ENCODE data around the gene CDK14.
"Not testable (repeated sequence)": the region's sequence is repeated elsewhere in the genome, so short reads cannot be mapped to it uniquely, and the experiment has no call there.

The CDK14 gene

DNA sequence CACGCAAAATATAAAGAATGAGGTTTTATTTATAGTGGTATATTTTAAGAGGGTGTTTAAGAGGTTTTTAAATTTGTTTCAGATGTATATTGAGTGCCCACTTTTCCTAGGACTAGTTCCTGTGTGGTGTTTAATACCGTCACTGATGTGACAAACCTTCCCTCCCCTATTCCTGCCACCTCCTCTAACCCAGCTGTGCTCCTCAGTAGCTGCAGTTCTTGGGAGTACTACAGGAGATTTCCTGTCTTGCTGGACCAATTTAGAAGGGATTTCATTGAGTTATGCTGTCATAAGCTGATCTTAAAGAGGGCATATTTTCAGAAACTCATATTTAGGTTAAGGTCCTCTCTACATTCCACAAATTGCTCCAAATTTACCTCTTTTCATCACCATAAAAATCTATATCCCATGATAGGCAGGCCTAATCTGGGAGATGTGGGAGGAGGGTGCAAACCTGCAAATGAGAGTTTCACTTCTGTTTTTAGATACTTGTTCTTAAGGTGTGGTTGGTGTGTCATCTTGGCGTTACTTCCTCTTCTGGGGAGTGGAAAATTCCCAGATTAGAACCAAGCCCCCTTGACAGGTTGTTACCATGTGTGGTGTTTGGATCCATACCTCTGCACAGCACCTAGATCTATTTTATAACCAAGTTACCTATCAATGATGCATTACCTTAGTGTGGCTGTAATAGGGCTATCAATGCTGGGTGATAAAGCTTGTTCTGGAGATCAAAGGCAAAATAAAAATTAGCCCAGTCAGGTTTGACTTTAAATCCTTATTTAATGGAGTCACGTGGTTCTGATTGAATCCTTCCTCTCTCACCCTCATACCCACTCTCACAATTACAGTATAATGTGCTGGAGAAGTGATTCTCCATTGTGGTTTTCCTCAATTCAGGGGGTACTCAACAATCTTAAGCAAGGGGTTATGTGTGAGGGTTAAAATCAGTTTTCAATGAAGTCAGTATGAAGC lies 141.1 kb downstream of the CDK14 start:
- peaks cover 37 to 59% of the 10 kb centered on the region in 2 donors for H3K4me1 Mint-ChIP-seq
- peak; percentile 96 to 97 for ATAC-seq (replicated peaks)
- peak overlapping the region; percentile 95 for H3K27ac Mint-ChIP-seq
- peaks cover 18% of the 10 kb centered on the region in 2 donors for H3K9me3 Mint-ChIP-seq
- peaks cover 49 to 58% of the 10 kb centered on the region in 2 donors for H3K36me3 Mint-ChIP-seq
- peak overlapping the region; percentile 61 to 65 for H3K4me3 Mint-ChIP-seq
- peak; percentile 70 for DNase-seq
- no peaks in the 10 kb centered on the region for H3K27me3 Mint-ChIP-seq

GRCh38 chr7:90738249-90738648 lies 142.1 kb downstream of the CDK14 start:
- Mint-ChIP-seq H3K27me3 (no peaks in the 10 kb centered on the region), H3K4me1 (peaks cover 30 to 50% of the 10 kb centered on the region in 2 donors), H3K4me3 (peak overlapping the region in 1 of 2 donors; percentile 1), H3K36me3 (peaks cover 39 to 48% of the 10 kb centered on the region in 2 donors), H3K27ac (peak overlapping the region; percentile 95), H3K9me3 (peaks cover 11% of the 10 kb centered on the region in 2 donors)
- no peak for DNase-seq
- ATAC-seq (replicated peaks), result no peak

GRCh38 chr7:90739716-90740115 lies 143.6 kb downstream of the CDK14 start:
- Mint-ChIP-seq H3K36me3 (peaks cover 27 to 34% of the 10 kb centered on the region in 2 donors), H3K9me3 (no peaks in the 10 kb centered on the region)

DNA sequence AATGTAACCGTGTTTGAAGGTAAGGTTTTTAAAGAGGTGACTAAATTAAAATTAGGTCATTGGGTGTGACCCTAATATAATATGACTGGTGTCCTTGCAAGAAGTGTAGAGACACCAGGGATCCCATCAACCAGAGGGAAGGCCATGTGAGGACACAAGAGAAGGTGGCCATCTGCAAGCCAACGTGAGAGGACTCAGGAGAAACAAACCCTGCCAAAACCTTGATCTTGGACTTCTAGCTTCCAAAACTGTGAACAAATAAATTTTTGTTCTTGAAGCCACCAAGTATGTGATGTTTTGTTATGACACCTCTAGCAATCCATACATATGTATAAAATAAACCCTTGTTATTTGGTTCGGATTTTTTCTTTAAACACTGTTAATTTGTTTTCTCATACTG lies 144.3 kb downstream of the CDK14 start:
- ATAC-seq (replicated peaks) (no peak), DNase-seq (no peak)
- no peaks in the 10 kb centered on the region for H3K9me3 Mint-ChIP-seq
- H3K4me1 Mint-ChIP-seq, result peaks cover 23 to 45% of the 10 kb centered on the region in 2 donors
- H3K36me3 Mint-ChIP-seq, result peaks cover 23 to 32% of the 10 kb centered on the region in 2 donors
- H3K27me3 Mint-ChIP-seq, result no peaks in the 10 kb centered on the region
- peak overlapping the region; percentile 37 for H3K27ac Mint-ChIP-seq
- H3K4me3 Mint-ChIP-seq, result no peak overlapping the region

More at GRCh38 chr7:90739716-90740115, 143.6 kb downstream of the CDK14 start:
- DNase-seq (no peak), ATAC-seq (replicated peaks) (no peak)
- no peaks in the 10 kb centered on the region for H3K27me3 Mint-ChIP-seq
- no peak overlapping the region for H3K4me3 Mint-ChIP-seq
- peak overlapping the region; percentile 37 for H3K27ac Mint-ChIP-seq
- peaks cover 25 to 44% of the 10 kb centered on the region in 2 donors for H3K4me1 Mint-ChIP-seq

GRCh38 chr7:90743626-90744025 lies 147.5 kb downstream of the CDK14 start:
- Mint-ChIP-seq H3K4me1 (peaks cover 12 to 41% of the 10 kb centered on the region in 2 donors), H3K36me3 (peaks cover 22 to 30% of the 10 kb centered on the region in 2 donors), H3K9me3 (peaks cover 0 to 1% of the 10 kb centered on the region in 2 donors), H3K27me3 (no peaks in the 10 kb centered on the region), H3K4me3 (no peak overlapping the region), H3K27ac (no peak overlapping the region)
- DNase-seq (no peak), ATAC-seq (replicated peaks) (no peak)

- DNase-seq, result no peak
- Mint-ChIP-seq H3K4me3 (no peak overlapping the region), H3K36me3 (peaks cover 27 to 54% of the 10 kb centered on the region in 2 donors), H3K27me3 (no peaks in the 10 kb centered on the region), H3K4me1 (peaks cover 30 to 56% of the 10 kb centered on the region in 2 donors), H3K27ac (peak overlapping the region; percentile 31), H3K9me3 (peaks cover 0 to 1% of the 10 kb centered on the region in 2 donors)
- no peak for ATAC-seq (replicated peaks)
Observed at GRCh38 chr7:90747516-90747915, 151.4 kb downstream of the CDK14 start.

GRCh38 chr7:90749262-90749661 lies 153.1 kb downstream of the CDK14 start:
- Mint-ChIP-seq H3K9me3 (peaks cover 1 to 3% of the 10 kb centered on the region in 2 donors), H3K27ac (peak overlapping the region; percentile 51), H3K27me3 (no peaks in the 10 kb centered on the region), H3K36me3 (peaks cover 28 to 66% of the 10 kb centered on the region in 2 donors), H3K4me1 (peaks cover 35 to 73% of the 10 kb centered on the region in 2 donors), H3K4me3 (no peak overlapping the region)
- no peak for ATAC-seq (replicated peaks)
- DNase-seq, result no peak

GRCh38 chr7:90749774-90750173 lies 153.7 kb downstream of the CDK14 start:
- Mint-ChIP-seq H3K4me1 (peaks cover 40 to 77% of the 10 kb centered on the region in 2 donors), H3K9me3 (peaks cover 1 to 7% of the 10 kb centered on the region in 2 donors), H3K27ac (peak overlapping the region; percentile 51), H3K36me3 (peaks cover 28 to 69% of the 10 kb centered on the region in 2 donors), H3K4me3 (no peak overlapping the region), H3K27me3 (no peaks in the 10 kb centered on the region)
- ATAC-seq (replicated peaks) (peak; percentile 64 to 78), DNase-seq (no peak)

- H3K27me3 Mint-ChIP-seq, result no peaks in the 10 kb centered on the region
Observed at GRCh38 chr7:90751595-90751994, 155.5 kb downstream of the CDK14 start.

GRCh38 chr7:90752051-90752450 lies 155.9 kb downstream of the CDK14 start:
- H3K27ac Mint-ChIP-seq, result no peak overlapping the region
- peaks cover 49 to 80% of the 10 kb centered on the region in 2 donors for H3K4me1 Mint-ChIP-seq
- no peak overlapping the region for H3K4me3 Mint-ChIP-seq
- H3K36me3 Mint-ChIP-seq, result peaks cover 30 to 68% of the 10 kb centered on the region in 2 donors
- peaks cover 0 to 7% of the 10 kb centered on the region in 2 donors for H3K9me3 Mint-ChIP-seq
- no peak for DNase-seq
- no peaks in the 10 kb centered on the region for H3K27me3 Mint-ChIP-seq
- peak; percentile 86 to 93 for ATAC-seq (replicated peaks)

More at GRCh38 chr7:90751595-90751994, 155.5 kb downstream of the CDK14 start:
- Mint-ChIP-seq H3K36me3 (peaks cover 25 to 63% of the 10 kb centered on the region in 2 donors), H3K4me1 (peaks cover 45 to 75% of the 10 kb centered on the region in 2 donors), H3K27ac (peak overlapping the region; percentile 73), H3K4me3 (no peak overlapping the region), H3K9me3 (peaks cover 0 to 7% of the 10 kb centered on the region in 2 donors)
- ATAC-seq (replicated peaks) (no peak), DNase-seq (no peak)

- no peak overlapping the region for H3K4me3 Mint-ChIP-seq
- no peaks in the 10 kb centered on the region for H3K27me3 Mint-ChIP-seq
- ATAC-seq (replicated peaks) (no peak), DNase-seq (no peak)
- peaks cover 50 to 82% of the 10 kb centered on the region in 2 donors for H3K4me1 Mint-ChIP-seq
- H3K36me3 Mint-ChIP-seq, result peaks cover 25 to 70% of the 10 kb centered on the region in 2 donors
- peaks cover 2 to 10% of the 10 kb centered on the region in 2 donors for H3K9me3 Mint-ChIP-seq
- no peak overlapping the region for H3K27ac Mint-ChIP-seq
Observed at GRCh38 chr7:90755041-90755440, 158.9 kb downstream of the CDK14 start.

- Mint-ChIP-seq H3K36me3 (peaks cover 25 to 66% of the 10 kb centered on the region in 2 donors), H3K9me3 (peaks cover 2 to 10% of the 10 kb centered on the region in 2 donors), H3K27ac (no peak overlapping the region), H3K4me1 (peaks cover 50 to 82% of the 10 kb centered on the region in 2 donors), H3K27me3 (no peaks in the 10 kb centered on the region), H3K4me3 (no peak overlapping the region)
- DNase-seq (no peak), ATAC-seq (replicated peaks) (no peak)
Observed at GRCh38 chr7:90756366-90756765, 160.2 kb downstream of the CDK14 start.

GRCh38 chr7:90757565-90757950 lies 161.4 kb downstream of the CDK14 start:
- H3K4me3 Mint-ChIP-seq, result peak overlapping the region; percentile 13 to 47
- ATAC-seq (replicated peaks), result peak; percentile 73 to 80
- DNase-seq, H3K27me3 Mint-ChIP-seq: not testable (repeated sequence)
- peaks cover 43 to 82% of the 10 kb centered on the region in 2 donors for H3K4me1 Mint-ChIP-seq
- H3K27ac Mint-ChIP-seq, result peak overlapping the region; percentile 75
- H3K9me3 Mint-ChIP-seq, result peaks cover 2 to 15% of the 10 kb centered on the region in 2 donors
- peaks cover 31 to 66% of the 10 kb centered on the region in 2 donors for H3K36me3 Mint-ChIP-seq

- no peak overlapping the region for H3K27ac Mint-ChIP-seq
- no peak overlapping the region for H3K4me3 Mint-ChIP-seq
- no peak for DNase-seq
- no peak for ATAC-seq (replicated peaks)
- H3K36me3 Mint-ChIP-seq, result peaks cover 35 to 61% of the 10 kb centered on the region in 2 donors
- H3K4me1 Mint-ChIP-seq, result peaks cover 47 to 80% of the 10 kb centered on the region in 2 donors
- H3K27me3 Mint-ChIP-seq, result no peaks in the 10 kb centered on the region
- peaks cover 3 to 12% of the 10 kb centered on the region in 2 donors for H3K9me3 Mint-ChIP-seq
Observed at GRCh38 chr7:90758933-90759562, 162.9 kb downstream of the CDK14 start.

Measured in stimulated activated naive B cell treated with anti-CD40 and anti-IgM and Interleukin-4, amounts not matched to agents 10 μg/mL and 1 μg/mL and 100 μg/mL, for 72 hours (primary cell).